ENCODE measurements around the gene TSHR. TPM values are rescaled to one million over a fixed set of nuclear protein-coding genes. Genes with fewer than 3 reads are reported as not detected.

TSHR gene
- total RNA-seq, 1 donor from 2014 or later, result not detected

DNA sequence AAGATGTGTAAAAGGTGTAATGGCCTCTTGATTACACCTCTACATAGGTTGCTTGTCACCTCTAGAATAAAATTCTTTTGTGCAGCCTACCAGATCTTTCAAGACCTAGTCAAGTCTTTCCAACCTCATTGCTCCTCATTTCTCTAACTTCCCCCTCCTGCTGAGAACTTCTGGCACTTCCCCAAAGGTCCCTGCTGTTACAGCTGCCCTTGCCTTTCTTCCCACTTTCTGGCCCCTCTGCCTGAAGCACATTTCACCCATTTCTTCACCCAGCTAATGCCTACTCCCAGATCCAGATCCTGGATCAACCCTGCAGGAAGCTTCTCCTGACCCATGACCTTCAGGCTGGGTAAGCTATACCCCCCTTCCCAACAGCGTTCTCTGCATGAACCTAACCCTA is 1.5 kb downstream of the TSHR start:
- Histone ChIP-seq H2AFZ (replicated peaks) (no peak overlapping the region), H3K9me3 (ENCODE audit: low read depth) (no peaks in the 10 kb centered on the region), H3F3A (ENCODE audit: low read depth) (no peaks in the 10 kb centered on the region), H3K36me3 (no peaks in the 10 kb centered on the region), H3K27me3 (peaks cover 41% of the 10 kb centered on the region), H4K20me1 (ENCODE audit: low read depth) (no peaks in the 10 kb centered on the region), H3K27ac (no peak overlapping the region), H3K4me3 (no peak overlapping the region), H3K4me1 (no peaks in the 10 kb centered on the region), H3K9ac (no peak overlapping the region), H3K4me2 (no peak overlapping the region), H3K79me2 (ENCODE audit: low read depth) (no peaks in the 10 kb centered on the region)
- no peak overlapping the region for H3K4me3 Mint-ChIP-seq
- peaks cover 4% of the 10 kb centered on the region for H3K4me1 Mint-ChIP-seq
- H3K9me3 Mint-ChIP-seq, result no peaks in the 10 kb centered on the region
- TF ChIP-seq EZH2phosphoT487 (IDR thresholded peaks at IDR 0.05) (no peak), EZH2 (IDR thresholded peaks at IDR 0.05) (no peak)
- TF ChIP-seq, protein P1, sequence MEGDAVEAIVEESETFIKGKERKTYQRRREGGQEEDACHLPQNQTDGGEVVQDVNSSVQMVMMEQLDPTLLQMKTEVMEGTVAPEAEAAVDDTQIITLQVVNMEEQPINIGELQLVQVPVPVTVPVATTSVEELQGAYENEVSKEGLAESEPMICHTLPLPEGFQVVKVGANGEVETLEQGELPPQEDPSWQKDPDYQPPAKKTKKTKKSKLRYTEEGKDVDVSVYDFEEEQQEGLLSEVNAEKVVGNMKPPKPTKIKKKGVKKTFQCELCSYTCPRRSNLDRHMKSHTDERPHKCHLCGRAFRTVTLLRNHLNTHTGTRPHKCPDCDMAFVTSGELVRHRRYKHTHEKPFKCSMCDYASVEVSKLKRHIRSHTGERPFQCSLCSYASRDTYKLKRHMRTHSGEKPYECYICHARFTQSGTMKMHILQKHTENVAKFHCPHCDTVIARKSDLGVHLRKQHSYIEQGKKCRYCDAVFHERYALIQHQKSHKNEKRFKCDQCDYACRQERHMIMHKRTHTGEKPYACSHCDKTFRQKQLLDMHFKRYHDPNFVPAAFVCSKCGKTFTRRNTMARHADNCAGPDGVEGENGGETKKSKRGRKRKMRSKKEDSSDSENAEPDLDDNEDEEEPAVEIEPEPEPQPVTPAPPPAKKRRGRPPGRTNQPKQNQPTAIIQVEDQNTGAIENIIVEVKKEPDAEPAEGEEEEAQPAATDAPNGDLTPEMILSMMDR (IDR thresholded peaks at IDR 0.05), result no peak
- DNase-seq (ENCODE audit: low spot score), result no peak
- no peaks in the 10 kb centered on the region for H3K36me3 Mint-ChIP-seq
- H3K27ac Mint-ChIP-seq, result no peak overlapping the region
- H3K27me3 Mint-ChIP-seq (ENCODE audit: insufficient read depth, low read depth), result peaks cover 4% of the 10 kb centered on the region

DNA sequence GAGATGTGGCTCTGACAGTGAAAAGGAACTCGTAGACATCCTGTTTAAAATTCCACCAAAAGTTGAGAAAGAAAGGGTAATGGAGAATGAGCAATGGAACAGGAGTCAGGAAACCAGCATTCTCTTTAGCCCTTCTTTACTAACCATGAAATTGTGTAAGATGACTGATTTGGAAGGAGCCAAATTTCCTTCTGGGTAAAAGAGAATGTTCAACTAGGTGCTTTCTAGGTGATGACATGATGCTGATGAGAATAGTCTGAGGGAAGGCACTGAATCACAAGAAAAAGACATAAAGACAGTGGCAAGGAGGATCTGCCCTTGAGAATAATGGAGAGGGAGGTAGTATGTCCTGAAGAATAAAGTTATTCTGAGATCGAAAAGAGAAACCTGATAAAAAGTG is 2.2 kb downstream of the TSHR start:
- no peaks in the 10 kb centered on the region for H3K9me3 ChIP-seq (ENCODE audit: low read depth)
- H3K36me3 ChIP-seq, result no peaks in the 10 kb centered on the region
- no peak overlapping the region for H3K4me2 ChIP-seq
- Mint-ChIP-seq H3K4me1 (peaks cover 4% of the 10 kb centered on the region), H3K36me3 (no peaks in the 10 kb centered on the region), H3K4me3 (no peak overlapping the region), H3K27me3 (ENCODE audit: insufficient read depth, low read depth) (peaks cover 4% of the 10 kb centered on the region), H3K27ac (no peak overlapping the region), H3K9me3 (no peaks in the 10 kb centered on the region)
- no peak for DNase-seq (ENCODE audit: low spot score)
- H2AFZ ChIP-seq (replicated peaks), result no peak overlapping the region
- no peaks in the 10 kb centered on the region for H3K79me2 ChIP-seq (ENCODE audit: low read depth)
- no peaks in the 10 kb centered on the region for H3F3A ChIP-seq (ENCODE audit: low read depth)
- H3K9ac ChIP-seq, result no peak overlapping the region
- no peak overlapping the region for H3K27ac ChIP-seq
- H3K4me1 ChIP-seq, result no peaks in the 10 kb centered on the region
- no peaks in the 10 kb centered on the region for H4K20me1 ChIP-seq (ENCODE audit: low read depth)
- peaks cover 41% of the 10 kb centered on the region for H3K27me3 ChIP-seq
- no peak for TF ChIP-seq EZH2phosphoT487 (IDR thresholded peaks at IDR 0.05)
- no peak for TF ChIP-seq EZH2 (IDR thresholded peaks at IDR 0.05)
- TF ChIP-seq, protein P1 (IDR thresholded peaks at IDR 0.05), result no peak
- H3K4me3 ChIP-seq, result no peak overlapping the region

DNA sequence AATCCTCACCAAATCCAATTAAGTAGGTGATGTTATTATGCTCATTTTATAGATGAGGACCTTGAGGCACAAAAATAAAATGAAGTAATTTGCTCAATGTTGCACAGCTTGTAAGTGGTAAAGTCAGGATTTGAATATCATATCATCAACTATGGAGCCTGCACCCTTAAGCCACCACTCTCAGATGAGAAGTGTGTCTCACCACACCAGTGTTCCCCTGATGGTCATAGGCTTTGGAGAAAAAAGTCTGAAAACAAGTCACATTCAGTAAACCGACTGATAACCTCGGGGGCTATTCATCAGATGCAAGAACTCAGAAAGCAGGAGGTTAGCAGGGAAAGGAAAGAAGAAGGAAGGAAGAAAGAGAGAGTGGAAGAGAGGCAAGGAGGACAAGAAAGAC is 2.8 kb downstream of the TSHR start:
- Mint-ChIP-seq H3K4me1 (peaks cover 4% of the 10 kb centered on the region), H3K27ac (no peak overlapping the region), H3K27me3 (ENCODE audit: insufficient read depth, low read depth) (peaks cover 4% of the 10 kb centered on the region), H3K9me3 (no peaks in the 10 kb centered on the region), H3K36me3 (no peaks in the 10 kb centered on the region), H3K4me3 (no peak overlapping the region)
- H3K4me1 ChIP-seq, result no peaks in the 10 kb centered on the region
- TF ChIP-seq, protein P1 (IDR thresholded peaks at IDR 0.05), result no peak
- TF ChIP-seq EZH2 (IDR thresholded peaks at IDR 0.05) (no peak), EZH2phosphoT487 (IDR thresholded peaks at IDR 0.05) (no peak)
- H2AFZ ChIP-seq (replicated peaks), result no peak overlapping the region
- H3K9me3 ChIP-seq (ENCODE audit: low read depth), result no peaks in the 10 kb centered on the region
- H3F3A ChIP-seq (ENCODE audit: low read depth), result no peaks in the 10 kb centered on the region
- no peak overlapping the region for H3K4me3 ChIP-seq
- no peak for DNase-seq (ENCODE audit: low spot score)
- H3K4me2 ChIP-seq, result no peak overlapping the region
- H3K27ac ChIP-seq, result no peak overlapping the region
- H4K20me1 ChIP-seq (ENCODE audit: low read depth), result no peaks in the 10 kb centered on the region
- H3K36me3 ChIP-seq, result no peaks in the 10 kb centered on the region
- H3K9ac ChIP-seq, result no peak overlapping the region
- no peaks in the 10 kb centered on the region for H3K79me2 ChIP-seq (ENCODE audit: low read depth)
- H3K27me3 ChIP-seq, result peaks cover 41% of the 10 kb centered on the region
